Measurements from ENCODE around the gene ZNF100. TPM values are rescaled to one million over a fixed set of nuclear protein-coding genes. Genes with fewer than 3 reads are reported as not detected.
"Not testable (repeated sequence)": the region's sequence is repeated elsewhere in the genome, so short reads cannot be mapped to it uniquely, and the experiment has no call there.

ZNF100 gene
- total RNA-seq = 10 to 100 TPM in 4 of 5 experiments, 1 to 10 TPM in 1; 9.5 to 22.5 (median 18.4) TPM
- 10 to 100 TPM; 10.5 to 19.2 TPM for polyA plus RNA-seq
- 14.1 reads per million, percentile 43 among the genes with 10 or more reads in this experiment for total RNA-seq

DNA sequence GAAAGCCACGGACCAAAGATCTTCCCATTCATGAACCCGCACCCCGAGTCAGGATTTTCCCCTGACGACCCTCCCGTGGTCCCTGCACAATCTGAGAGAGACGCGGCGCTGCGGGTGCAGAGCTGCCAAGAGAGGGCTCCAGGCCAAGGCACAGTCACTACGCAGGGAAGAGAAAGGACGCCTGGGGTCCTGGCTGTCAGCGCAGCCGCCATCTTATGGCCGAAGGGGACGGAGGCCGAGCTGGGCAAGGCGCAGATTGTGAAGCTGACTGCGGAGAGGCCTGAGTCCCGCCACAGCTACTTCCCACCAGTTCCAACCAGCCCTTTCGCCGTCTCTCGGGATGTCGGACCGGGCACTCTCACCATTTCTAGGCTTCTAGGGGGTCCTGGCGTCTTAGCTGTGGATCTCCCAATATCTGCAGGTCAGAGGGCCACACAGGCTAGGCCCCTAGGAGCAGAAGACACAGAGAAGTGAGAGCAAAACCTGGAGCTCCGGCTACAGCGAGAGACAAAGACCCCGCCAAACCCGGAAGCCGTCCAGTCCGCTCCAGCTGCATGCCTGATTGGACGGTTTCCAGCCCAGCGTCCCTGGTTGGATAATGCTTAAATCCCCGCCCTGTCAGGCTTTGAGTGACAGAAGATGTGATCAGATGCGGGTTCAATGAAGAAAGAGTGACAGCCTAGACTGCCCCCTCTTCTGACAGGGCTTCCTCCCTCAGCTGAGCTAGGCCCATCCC lies at the start of gene ZNF100:
TSS of gene ZNF100 (minus strand) at position 515 of the 736 bp plus-strand sequence. CDS start at position 365, 150 bp downstream.
- ChIA-PET POLR2A (interaction anchor here (0.6 to 3.3 kb wide), 14 partner anchors 12 to 1508 kb away, joined by 3 to 38 read pairs (median 3); partner anchors contain the start of genes ZNF257, ZNF429, ZNF43 and ZNF66), CTCF (interaction anchor here (0.6 to 1.4 kb wide), 2 partner anchors 9 to 750 kb away, joined by 3 to 4 read pairs; no protein-coding TSS in a partner anchor)
- Histone ChIP-seq H3K27me3 (ENCODE audit: control insufficient read depth in 2 of 2, insufficient read depth in 2 of 2, low read length in 2 of 2) (no peaks in the 10 kb centered on the region), H3K4me1 (ENCODE audit: control insufficient read depth in 2 of 2, insufficient read depth in 2 of 2, low read length in 2 of 2) (no peaks in the 10 kb centered on the region), H3K36me3 (ENCODE audit: control insufficient read depth in 2 of 3, insufficient read depth in 3 of 3, low read length in 3 of 3) (peaks cover 0 to 19% (median 0%) of the 10 kb centered on the region in 3 experiments), H3K4me3 (ENCODE audit: low read length) (peak within 1 kb of the TSS; percentile 97), H3K27ac (ENCODE audit: low read depth, low read length) (peak within 1 kb of the TSS; percentile 81), H3K9me3 (ENCODE audit: control insufficient read depth in 2 of 3, low read length in 3 of 3) (no peaks in the 10 kb centered on the region)
- H3K4me3 Mint-ChIP-seq = peak within 1 kb of the TSS; percentile 92 to 98 (median 97)
- peak within 1 kb of the TSS; percentile 89 to 98 (median 92) for H3K27ac Mint-ChIP-seq
- peak; percentile 98 for ATAC-seq
- DNase-seq = peak; percentile 64 to 88 (median 80)
- H3K9me3 Mint-ChIP-seq = peaks cover 0 to 15% (median 0%) of the 10 kb centered on the region in 11 donors
- intact Hi-C loops (cut with micrococcal nuclease) = loop anchor here (1.0 to 10.0 kb wide), 15 partner anchors 69 to 1728 kb away; partner anchors contain the start of genes ZNF429 (in 2 of the 2), ZNF43 (in 2 of the 2), ZNF430 (in 2 of the 2) and ZNF431 (in 1 of the 2)
- peaks cover 4 to 36% (median 22%) of the 10 kb centered on the region in 5 donors for H3K36me3 Mint-ChIP-seq
- H3K4me1 Mint-ChIP-seq = peaks cover 7 to 43% (median 27%) of the 10 kb centered on the region in 7 donors
- H3K27me3 Mint-ChIP-seq = no peaks in the 10 kb centered on the region

DNA sequence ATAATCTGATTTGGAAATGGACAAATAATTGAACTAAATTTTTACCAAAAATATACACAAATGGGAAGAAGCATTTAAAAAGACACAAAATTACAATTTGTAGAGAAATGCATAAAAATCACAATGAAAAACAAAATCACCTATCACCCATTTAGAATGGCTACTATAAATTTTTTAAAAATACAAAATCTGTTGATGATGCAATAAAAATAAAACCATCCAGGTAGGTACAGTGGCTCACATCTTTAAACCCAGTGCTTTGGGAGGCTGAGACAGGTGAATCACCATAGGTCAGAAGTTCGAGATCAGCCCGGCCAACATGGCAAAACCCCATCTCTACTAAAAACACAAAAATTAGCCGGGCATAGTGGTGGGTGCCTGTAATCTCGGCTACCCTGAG lies 45.1 kb upstream of the ZNF100 start:
- intact Hi-C loops (cut with micrococcal nuclease) = no loop called here
- POLR2A ChIA-PET = no interaction called here
- peaks cover 24 to 84% (median 46%) of the 10 kb centered on the region in 3 experiments for H3K36me3 ChIP-seq (ENCODE audit: control insufficient read depth in 2 of 3, insufficient read depth in 3 of 3, low read length in 3 of 3)

DNA sequence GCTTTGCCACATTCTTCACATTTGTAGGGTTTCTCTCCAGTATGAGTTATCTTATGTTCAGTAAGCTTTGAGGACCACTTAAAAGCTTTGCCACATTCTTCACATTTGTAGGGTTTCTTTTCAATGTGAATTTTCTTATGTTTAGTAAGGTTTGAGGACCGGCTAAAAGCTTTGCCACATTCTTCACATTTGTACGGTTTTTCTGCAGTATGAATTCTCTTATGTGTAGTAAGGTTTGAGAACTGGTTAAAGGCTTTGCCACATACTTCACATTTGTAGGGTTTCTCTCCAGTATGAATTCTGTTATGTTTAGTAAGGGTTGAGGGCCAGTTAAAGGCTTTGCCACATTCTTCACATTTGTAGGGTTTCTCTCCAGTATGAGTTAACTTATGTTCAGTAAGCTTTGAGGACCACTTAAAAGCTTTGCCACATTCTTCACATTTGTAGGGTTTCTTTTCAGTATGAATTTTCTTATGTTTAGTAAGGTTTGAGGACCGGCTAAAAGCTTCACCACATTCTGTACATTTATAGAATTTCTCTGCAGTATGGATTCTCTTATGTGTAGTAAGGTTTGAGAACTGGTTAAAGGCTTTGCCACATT lies 41.1 kb upstream of the ZNF100 start:
- H3K4me3 ChIP-seq (ENCODE audit: low read length) = not testable (repeated sequence)

More for the DNA sequence above, 45.1 kb upstream of the ZNF100 start:
- H3K4me1 ChIP-seq (ENCODE audit: control insufficient read depth in 2 of 2, insufficient read depth in 2 of 2, low read length in 2 of 2) = no peaks in the 10 kb centered on the region
- Mint-ChIP-seq H3K27ac (no peak overlapping the region), H3K27me3 (no peaks in the 10 kb centered on the region), H3K4me1 (no peaks in the 10 kb centered on the region), H3K4me3 (no peak overlapping the region), H3K36me3 (peaks cover 33 to 85% (median 80%) of the 10 kb centered on the region in 5 donors), H3K9me3 (peaks cover 0 to 94% (median 66%) of the 10 kb centered on the region in 11 donors)
- H3K27ac ChIP-seq (ENCODE audit: low read depth, low read length) = no peak overlapping the region
- no peak for DNase-seq
- peaks cover 3 to 83% (median 27%) of the 10 kb centered on the region in 3 experiments for H3K9me3 ChIP-seq (ENCODE audit: control insufficient read depth in 2 of 3, low read length in 3 of 3)
- H3K4me3 ChIP-seq (ENCODE audit: low read length) = no peak overlapping the region
- CTCF ChIA-PET = no interaction called here
- ATAC-seq = no peak
- H3K27me3 ChIP-seq (ENCODE audit: control insufficient read depth in 2 of 2, insufficient read depth in 2 of 2, low read length in 2 of 2) = no peaks in the 10 kb centered on the region

DNA sequence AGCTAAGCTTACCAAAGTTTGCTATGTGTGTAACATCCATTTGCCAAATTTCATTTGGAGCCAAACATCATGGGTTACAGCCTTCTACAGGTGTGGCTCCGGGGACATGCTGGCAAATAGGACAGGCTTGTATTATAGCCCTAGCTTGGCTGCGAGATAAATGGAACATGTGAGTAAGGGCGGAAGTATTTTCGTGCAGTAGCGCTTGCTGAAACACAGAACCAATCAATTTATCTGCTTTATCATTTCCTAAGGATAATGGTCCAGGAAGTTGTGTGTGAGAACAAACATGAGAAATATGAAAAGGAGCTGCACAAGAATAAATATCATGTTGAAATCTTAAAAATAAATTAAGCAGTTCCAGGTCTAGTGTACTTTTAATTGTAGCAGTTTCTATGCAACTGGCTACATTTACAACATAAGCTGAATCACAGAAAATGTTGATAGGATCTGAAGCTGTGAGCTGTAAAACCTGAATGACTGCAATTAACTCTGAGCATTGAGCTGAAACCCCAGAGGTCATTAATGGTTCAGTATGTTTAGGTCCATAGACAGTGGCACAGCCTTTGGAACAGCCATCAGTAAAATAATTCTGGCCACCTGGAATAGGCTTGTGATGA lies 22.2 kb upstream of the ZNF100 start:
- no peak overlapping the region for H3K4me3 Mint-ChIP-seq
- no peaks in the 10 kb centered on the region for H3K4me1 Mint-ChIP-seq
- peaks cover 0 to 8% (median 1%) of the 10 kb centered on the region in 5 donors for H3K36me3 Mint-ChIP-seq
- H3K27me3 ChIP-seq (ENCODE audit: control insufficient read depth in 2 of 2, insufficient read depth in 2 of 2, low read length in 2 of 2) = no peaks in the 10 kb centered on the region
- DNase-seq (no peak), ATAC-seq (no peak)
- H3K9me3 ChIP-seq (ENCODE audit: control insufficient read depth in 2 of 3, low read length in 3 of 3) = no peaks in the 10 kb centered on the region
- H3K27ac ChIP-seq (ENCODE audit: low read depth, low read length) = no peak overlapping the region
- H3K9me3 Mint-ChIP-seq = peaks cover 0 to 55% (median 16%) of the 10 kb centered on the region in 11 donors
- ChIA-PET POLR2A (no interaction called here), CTCF (no interaction called here)
- peaks cover 0 to 15% (median 2%) of the 10 kb centered on the region in 5 donors for H3K27me3 Mint-ChIP-seq
- no peaks in the 10 kb centered on the region for H3K4me1 ChIP-seq (ENCODE audit: control insufficient read depth in 2 of 2, insufficient read depth in 2 of 2, low read length in 2 of 2)
- H3K4me3 ChIP-seq (ENCODE audit: low read length) = no peak overlapping the region
- H3K27ac Mint-ChIP-seq = no peak overlapping the region
- H3K36me3 ChIP-seq (ENCODE audit: control insufficient read depth in 2 of 3, insufficient read depth in 3 of 3, low read length in 3 of 3) = no peaks in the 10 kb centered on the region
- intact Hi-C loops (cut with micrococcal nuclease) = no loop called here

More for the DNA sequence above, 41.1 kb upstream of the ZNF100 start:
- H3K4me1 ChIP-seq (ENCODE audit: control insufficient read depth in 2 of 2, insufficient read depth in 2 of 2, low read length in 2 of 2); H3K27ac ChIP-seq (ENCODE audit: low read depth, low read length); H3K4me3 Mint-ChIP-seq; ATAC-seq; intact Hi-C loops (cut with micrococcal nuclease); DNase-seq; H3K27me3 ChIP-seq (ENCODE audit: control insufficient read depth in 2 of 2, insufficient read depth in 2 of 2, low read length in 2 of 2); POLR2A ChIA-PET; H3K27me3 Mint-ChIP-seq; H3K27ac Mint-ChIP-seq; H3K4me1 Mint-ChIP-seq: not testable (repeated sequence)
- H3K9me3 ChIP-seq (ENCODE audit: control insufficient read depth in 2 of 3, low read length in 3 of 3) = peaks cover 6 to 87% (median 30%) of the 10 kb centered on the region in 3 experiments
- peaks cover 0 to 95% (median 64%) of the 10 kb centered on the region in 11 donors for H3K9me3 Mint-ChIP-seq
- CTCF ChIA-PET = interaction anchor here (0.6 kb wide), 1 partner anchor 423 kb away, joined by 3 read pairs; no protein-coding TSS in a partner anchor
- peaks cover 21 to 51% (median 50%) of the 10 kb centered on the region in 5 donors for H3K36me3 Mint-ChIP-seq
- H3K36me3 ChIP-seq (ENCODE audit: control insufficient read depth in 2 of 3, insufficient read depth in 3 of 3, low read length in 3 of 3) = peaks cover 15 to 48% (median 27%) of the 10 kb centered on the region in 3 experiments

DNA sequence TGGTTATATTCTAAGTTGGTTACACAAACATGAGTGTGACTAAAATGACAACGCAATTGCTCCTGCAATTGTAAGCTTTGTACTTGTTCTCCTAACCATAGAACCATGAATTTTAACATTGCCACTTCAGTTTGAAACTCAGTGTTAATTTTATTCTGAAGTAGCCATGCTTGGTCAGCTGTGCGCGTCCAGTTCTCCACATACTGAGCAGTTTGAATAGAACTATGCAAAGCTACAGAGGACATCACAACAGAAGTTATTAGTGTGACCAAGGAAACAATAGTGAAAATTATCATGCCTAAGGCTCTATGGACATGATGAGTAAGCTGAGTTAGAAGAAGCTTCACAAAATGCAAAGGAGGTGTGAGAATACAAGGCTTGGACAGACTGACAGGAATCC lies 19.6 kb upstream of the ZNF100 start:
- intact Hi-C loops (cut with micrococcal nuclease) = no loop called here
- Mint-ChIP-seq H3K9me3 (peaks cover 0 to 51% (median 13%) of the 10 kb centered on the region in 11 donors), H3K4me3 (no peak overlapping the region), H3K27me3 (peaks cover 0 to 15% (median 4%) of the 10 kb centered on the region in 5 donors), H3K4me1 (no peaks in the 10 kb centered on the region), H3K27ac (no peak overlapping the region), H3K36me3 (peaks cover 0 to 8% (median 3%) of the 10 kb centered on the region in 5 donors)
- Histone ChIP-seq H3K4me3 (ENCODE audit: low read length) (no peak overlapping the region), H3K27me3 (ENCODE audit: control insufficient read depth in 2 of 2, insufficient read depth in 2 of 2, low read length in 2 of 2) (no peaks in the 10 kb centered on the region), H3K27ac (ENCODE audit: low read depth, low read length) (no peak overlapping the region), H3K36me3 (ENCODE audit: control insufficient read depth in 2 of 3, insufficient read depth in 3 of 3, low read length in 3 of 3) (no peaks in the 10 kb centered on the region), H3K4me1 (ENCODE audit: control insufficient read depth in 2 of 2, insufficient read depth in 2 of 2, low read length in 2 of 2) (no peaks in the 10 kb centered on the region), H3K9me3 (ENCODE audit: control insufficient read depth in 2 of 3, low read length in 3 of 3) (no peaks in the 10 kb centered on the region)
- ATAC-seq (no peak), DNase-seq (no peak)
- CTCF ChIA-PET = interaction anchor here (0.7 kb wide), 1 partner anchor 87 kb away, joined by 3 read pairs; no protein-coding TSS in a partner anchor
- POLR2A ChIA-PET = no interaction called here

DNA sequence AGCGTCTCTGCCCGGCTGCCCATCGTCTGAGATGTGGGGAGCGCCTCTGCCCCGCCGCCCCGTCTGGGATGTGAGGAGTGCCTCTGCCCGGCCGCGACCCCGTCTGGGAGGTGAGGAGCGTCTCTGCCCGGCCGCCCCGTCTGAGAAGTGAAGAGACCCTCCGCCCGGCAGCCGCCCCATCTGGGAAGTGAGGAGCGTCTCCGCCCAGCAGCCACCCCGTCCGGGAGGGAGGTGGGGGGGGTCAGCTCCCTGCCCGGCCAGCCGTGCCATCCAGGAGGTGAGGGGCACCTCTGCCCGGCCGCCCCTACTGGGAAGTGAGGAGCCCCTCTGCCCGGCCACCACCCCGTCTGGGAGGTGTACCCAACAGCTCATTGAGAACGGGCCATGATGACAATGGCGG lies 8.4 kb upstream of the ZNF100 start:
- CTCF ChIA-PET; H3K27me3 Mint-ChIP-seq; POLR2A ChIA-PET; H3K27ac Mint-ChIP-seq; H3K27ac ChIP-seq (ENCODE audit: low read depth, low read length); ATAC-seq; H3K4me1 ChIP-seq (ENCODE audit: control insufficient read depth in 2 of 2, insufficient read depth in 2 of 2, low read length in 2 of 2); H3K36me3 Mint-ChIP-seq; H3K27me3 ChIP-seq (ENCODE audit: control insufficient read depth in 2 of 2, insufficient read depth in 2 of 2, low read length in 2 of 2); DNase-seq; H3K4me3 Mint-ChIP-seq; H3K36me3 ChIP-seq (ENCODE audit: control insufficient read depth in 2 of 3, insufficient read depth in 3 of 3, low read length in 3 of 3); intact Hi-C loops (cut with micrococcal nuclease); H3K4me1 Mint-ChIP-seq; H3K9me3 ChIP-seq (ENCODE audit: control insufficient read depth in 2 of 3, low read length in 3 of 3); H3K4me3 ChIP-seq (ENCODE audit: low read length): not testable (repeated sequence)
- H3K9me3 Mint-ChIP-seq = peaks cover 0 to 13% (median 0%) of the 10 kb centered on the region in 11 donors
